SHP77 (cell line): ENCODE measurements around the gene ADGRG7.

Source experiments
- DNase-seq, 2 experiments: peaks; one replicate each; lab custom pipeline; 2025; lab: John Stamatoyannopoulos, UW

Gene ADGRG7

GRCh38 chr3:100602506-100603444, 6.6 kb upstream of the ADGRG7 start:
- peak; percentile 9 to 47 for DNase-seq

GRCh38 chr3:100603469-100603868, 5.9 kb upstream of the ADGRG7 start:
- DNase-seq = peak; percentile 14 to 33

- no peak for DNase-seq
These were observed 4.0 kb upstream of the ADGRG7 start for GRCh38 chr3:100605358-100605757.

- DNase-seq = no peak
These were observed 2.4 kb upstream of the ADGRG7 start for GRCh38 chr3:100606894-100607512.

GRCh38 chr3:100609963-100610362, 562 bp downstream of the ADGRG7 start:
- no peak for DNase-seq

GRCh38 chr3:100611221-100611620, 1.8 kb downstream of the ADGRG7 start:
- DNase-seq = no peak

GRCh38 chr3:100613721-100614390, 4.5 kb downstream of the ADGRG7 start:
- no peak for DNase-seq

GRCh38 chr3:100614941-100615340, 5.5 kb downstream of the ADGRG7 start:
- DNase-seq = no peak

- no peak for DNase-seq
These were observed 6.3 kb downstream of the ADGRG7 start for GRCh38 chr3:100615684-100616083.

- DNase-seq = no peak
These were observed 11.8 kb downstream of the ADGRG7 start for GRCh38 chr3:100621251-100621650.

- no peak for DNase-seq
These were observed 18.1 kb downstream of the ADGRG7 start for GRCh38 chr3:100627491-100627890.

GRCh38 chr3:100629421-100630127, 20.2 kb downstream of the ADGRG7 start:
- DNase-seq = no peak

- DNase-seq = no peak
These were observed 21.3 kb downstream of the ADGRG7 start for GRCh38 chr3:100630664-100631063.

- DNase-seq = no peak
These were observed 21.8 kb downstream of the ADGRG7 start for GRCh38 chr3:100631236-100631635.

GRCh38 chr3:100634493-100635272, 25.3 kb downstream of the ADGRG7 start:
- peak in 1 of 2 experiments; percentile 8 for DNase-seq

GRCh38 chr3:100635273-100635701, 25.9 kb downstream of the ADGRG7 start:
- DNase-seq = no peak

- no peak for DNase-seq
These were observed 27.8 kb downstream of the ADGRG7 start for GRCh38 chr3:100637197-100637631.

- no peak for DNase-seq
These were observed 31.2 kb downstream of the ADGRG7 start for GRCh38 chr3:100640633-100641032.

- no peak for DNase-seq
These were observed 32.2 kb downstream of the ADGRG7 start for GRCh38 chr3:100641471-100642032.

- DNase-seq = no peak
These were observed 36.5 kb downstream of the ADGRG7 start for GRCh38 chr3:100645913-100646312.

- DNase-seq = no peak
These were observed 37.8 kb downstream of the ADGRG7 start for GRCh38 chr3:100647171-100647570.
